Endothelial cell of umbilical vein (primary cell): ENCODE measurements around the gene RPL5. TPM values are rescaled to one million over a fixed set of nuclear protein-coding genes. Genes with fewer than 3 reads are reported as not detected.

Experiments
- BruUV-seq: library from RNA; stranded (reverse); fragments of 400-500 nt; replicated peaks from 2 replicates; lab custom pipeline; 2021; lab: Mats Ljungman, UMichigan
- CTCF ChIA-PET: fragments of 300-600, 350-600 bp; sonication (Branson Sonifier 250); formaldehyde crosslinking; loops from one replicate; lab custom pipeline; 2021; ENCODE audit warnings: antibody characterized with exemption, inconsistent platforms; lab: Charles Lee
- POLR2A ChIA-PET: fragments of 300-600, 350-600 bp; sonication (Branson Sonifier 250); formaldehyde crosslinking; loops from one replicate; lab custom pipeline; 2021; ENCODE audit warnings: antibody characterized with exemption, inconsistent platforms; lab: Charles Lee
- DNase-seq: peaks from one replicate; pipeline ENCODE4 v3.0.0-alpha.2; 2011; ENCODE audit warnings: low read depth, low spot score
- FAIRE-seq: peaks from 2 replicates; lab custom pipeline; 2011; peaks lifted over from hg19 to GRCh38; lab: Jason Lieb, UNC
- H2AFZ ChIP-seq: 2 replicates; pipeline ENCODE4 v1.6.0; 2012; ENCODE audit warnings: low read depth, low read length, control low read depth, inconsistent platforms
- H3K27ac ChIP-seq: 2 replicates; pipeline ENCODE4 v1.5.1; 2011; ENCODE audit warnings: low read depth, mild to moderate bottlenecking, control low read depth, low read length, moderate library complexity; ENCODE audit not compliant: insufficient read depth
- H3K27me3 ChIP-seq, 2 experiments: 2 replicates each; pipeline versions ENCODE4 v1.6.0 to v1.6.1; 2011; ENCODE audit warnings: low read length in 2 of 2, mixed read lengths in 1 of 2; ENCODE audit not compliant: control insufficient read depth in 2 of 2, insufficient read depth in 2 of 2
- H3K36me3 ChIP-seq, 2 experiments: 2 replicates in 1 of 2; 3 replicates in 1 of 2; pipeline ENCODE4 v1.5.1; 2011; ENCODE audit warnings: low read length in 2 of 2, mild to moderate bottlenecking in 1 of 2, moderate library complexity in 1 of 2; ENCODE audit not compliant: control insufficient read depth in 2 of 2, insufficient read depth in 2 of 2; ENCODE audit errors: extremely low read depth in 1 of 2
- H3K4me1 ChIP-seq: 3 replicates; pipeline ENCODE4 v1.5.1; 2011; ENCODE audit warnings: mild to moderate bottlenecking, low read length; ENCODE audit not compliant: control insufficient read depth, insufficient read depth; ENCODE audit errors: extremely low read depth
- H3K4me2 ChIP-seq: 2 replicates; pipeline ENCODE4 v1.6.1; 2011; ENCODE audit warnings: low read length, control low read depth, mixed read lengths; ENCODE audit not compliant: insufficient read depth
- H3K4me3 ChIP-seq, 3 experiments: fragments of 200-600 bp in 1 of 3; sonication (generic), shearing (Covaris generic) in 1 of 3; replicated peaks in 1 of 3; 2 replicates each; pipeline ENCODE4 v1.5.1; 2011 to 2016; ENCODE audit warnings: control low read depth in 3 of 3, low read length in 3 of 3, mild to moderate bottlenecking in 2 of 3, inconsistent platforms in 1 of 3, low read depth in 1 of 3, moderate library complexity in 1 of 3; ENCODE audit not compliant: insufficient read depth in 1 of 3
- H3K79me2 ChIP-seq: 2 replicates; pipeline ENCODE4 v1.6.0; 2012; ENCODE audit warnings: low read length, inconsistent platforms; ENCODE audit not compliant: control insufficient read depth, insufficient read depth
- H3K9ac ChIP-seq: replicated peaks from 2 replicates; pipeline ENCODE3; 2011; ENCODE audit warnings: low read length, control low read depth; ENCODE audit not compliant: insufficient read depth; ENCODE audit errors: extremely low read depth
- H3K9me1 ChIP-seq: replicated peaks from 3 replicates; pipeline ENCODE4 v1.6.0; 2011; ENCODE audit warnings: mild to moderate bottlenecking, low read length; ENCODE audit not compliant: control insufficient read depth, insufficient read depth; ENCODE audit errors: extremely low read depth
- H3K9me3 ChIP-seq: replicated peaks from 2 replicates; pipeline ENCODE4 v1.5.1; 2012; ENCODE audit warnings: low read length, inconsistent platforms; ENCODE audit not compliant: control insufficient read depth, insufficient read depth
- H4K20me1 ChIP-seq: replicated peaks from 2 replicates; pipeline ENCODE3; 2011; ENCODE audit warnings: mild to moderate bottlenecking, low read length; ENCODE audit not compliant: control insufficient read depth, insufficient read depth; ENCODE audit errors: extremely low read depth
- EZH2 ChIP-seq: IDR thresholded peaks from 2 replicates; pipeline ENCODE4 v1.6.1; 2012; ENCODE audit warnings: borderline replicate concordance, low read depth, mild to moderate bottlenecking, moderate library complexity, low read length, inconsistent platforms; ENCODE audit not compliant: severe bottlenecking
- FOS ChIP-seq: IDR thresholded peaks from 2 replicates; pipeline ENCODE4 v1.6.1; 2011; ENCODE audit warnings: mild to moderate bottlenecking, low read length, moderate library complexity, borderline replicate concordance; ENCODE audit not compliant: insufficient read depth
- GATA2 ChIP-seq: IDR thresholded peaks from 2 replicates; pipeline ENCODE4 v1.7.0; 2011; ENCODE audit warnings: low read depth, mild to moderate bottlenecking, moderate library complexity, mixed read lengths, low read length; ENCODE audit not compliant: insufficient read length, insufficient read depth
- JUN ChIP-seq: IDR thresholded peaks from 2 replicates; pipeline ENCODE4 v1.6.1; 2011; ENCODE audit warnings: borderline replicate concordance, low read depth; ENCODE audit not compliant: insufficient read length, insufficient read depth
- MYC ChIP-seq: IDR thresholded peaks from one replicate; pipeline ENCODE4 v1.6.1; 2011; ENCODE audit warnings: mild to moderate bottlenecking, low read depth, low read length
- POLR2A ChIP-seq: IDR thresholded peaks from 2 replicates; pipeline ENCODE4 v1.6.1; 2012; ENCODE audit warnings: low read depth, mild to moderate bottlenecking, control low read depth, low read length
- POLR2AphosphoS5 ChIP-seq: IDR thresholded peaks from 2 replicates; pipeline ENCODE4 v1.6.1; 2012; ENCODE audit warnings: low read depth, mild to moderate bottlenecking, control low read depth, low read length, moderate library complexity; ENCODE audit not compliant: insufficient read depth
- dilution Hi-C: fragments of 300-500 bp; cut with MboI; formaldehyde crosslinking; loops from one replicate; pipeline ENCODE4 v1.15.0; 2019; ENCODE audit warnings: low sequenced_read_pairs; ENCODE audit not compliant: extremely low pct_ligation_motif_present
- intact Hi-C: fragments of 100-400 bp; cut with micrococcal nuclease; formaldehyde crosslinking; loops from one replicate; pipeline ENCODE4 v1.10.0; 2022
- polyA plus RNA-seq, 4 experiments: library from polyadenylated mRNA; depleted of rRNA in 3 of 4; stranded (reverse) in 3 of 4; unstranded in 1 of 4; fragments of >200 nt; gene quantifications; 2 replicates each; pipeline versions ENCODE4 v1.2.1 to v1.2.3, GENCODE V29; 2011 to 2012; ENCODE audit warnings: missing spikeins in 1 of 4
- total RNA-seq: library from RNA; stranded (reverse); gene quantifications from 2 replicates; pipeline ENCODE4 v1.2.3, GENCODE V29; 2021
- TF ChIP-seq, protein P1 (sequence below): IDR thresholded peaks from 2 replicates; pipeline ENCODE4 v1.6.1; 2011; ENCODE audit not compliant: insufficient read depth, insufficient read length
- TF ChIP-seq, protein P2 (sequence below), 2 donors: IDR thresholded peaks; 1 replicate in 1 of 2; 2 replicates in 1 of 2; pipeline ENCODE4 v1.5.1; 2011; ENCODE audit warnings: low read length in 2 of 2, mild to moderate bottlenecking in 2 of 2, moderate library complexity in 2 of 2, control low read depth in 1 of 2, inconsistent platforms in 1 of 2, low read depth in 1 of 2; ENCODE audit not compliant: insufficient read depth in 1 of 2; ENCODE audit errors: extremely low read depth in 1 of 2

Gene RPL5
- total and polyA plus RNA-seq, 2 donors (not counting 3 experiments of a cell fraction or from before 2014, with no cell fraction given) = 1,109 to 1,237 TPM

DNA sequence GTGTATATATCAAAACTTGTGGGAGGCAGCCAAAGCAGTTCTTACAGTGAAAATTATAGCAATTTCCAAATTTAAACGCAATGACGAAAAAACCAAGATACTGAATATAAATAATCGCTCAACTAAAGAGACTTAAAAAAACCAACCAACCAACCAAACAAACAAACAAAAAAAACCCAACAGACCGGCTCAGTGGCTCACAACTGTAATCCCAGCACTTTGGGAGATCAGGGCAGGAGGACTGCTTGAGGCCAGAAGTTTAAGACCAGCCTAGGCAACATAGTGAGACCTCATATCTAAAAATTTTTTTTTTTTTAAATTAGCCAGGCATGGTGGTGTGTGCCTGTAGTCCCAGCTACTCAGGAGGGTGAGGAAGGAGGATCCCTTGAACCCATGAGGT is 23.4 kb downstream of the RPL5 start:
- TF ChIP-seq EZH2 (no peak), FOS (no peak), MYC (no peak), POLR2A (no peak), JUN (no peak), GATA2 (no peak), POLR2AphosphoS5 (no peak)
- TF ChIP-seq, protein P1, sequence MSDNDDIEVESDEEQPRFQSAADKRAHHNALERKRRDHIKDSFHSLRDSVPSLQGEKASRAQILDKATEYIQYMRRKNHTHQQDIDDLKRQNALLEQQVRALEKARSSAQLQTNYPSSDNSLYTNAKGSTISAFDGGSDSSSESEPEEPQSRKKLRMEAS = no peak
- TF ChIP-seq, protein P2, sequence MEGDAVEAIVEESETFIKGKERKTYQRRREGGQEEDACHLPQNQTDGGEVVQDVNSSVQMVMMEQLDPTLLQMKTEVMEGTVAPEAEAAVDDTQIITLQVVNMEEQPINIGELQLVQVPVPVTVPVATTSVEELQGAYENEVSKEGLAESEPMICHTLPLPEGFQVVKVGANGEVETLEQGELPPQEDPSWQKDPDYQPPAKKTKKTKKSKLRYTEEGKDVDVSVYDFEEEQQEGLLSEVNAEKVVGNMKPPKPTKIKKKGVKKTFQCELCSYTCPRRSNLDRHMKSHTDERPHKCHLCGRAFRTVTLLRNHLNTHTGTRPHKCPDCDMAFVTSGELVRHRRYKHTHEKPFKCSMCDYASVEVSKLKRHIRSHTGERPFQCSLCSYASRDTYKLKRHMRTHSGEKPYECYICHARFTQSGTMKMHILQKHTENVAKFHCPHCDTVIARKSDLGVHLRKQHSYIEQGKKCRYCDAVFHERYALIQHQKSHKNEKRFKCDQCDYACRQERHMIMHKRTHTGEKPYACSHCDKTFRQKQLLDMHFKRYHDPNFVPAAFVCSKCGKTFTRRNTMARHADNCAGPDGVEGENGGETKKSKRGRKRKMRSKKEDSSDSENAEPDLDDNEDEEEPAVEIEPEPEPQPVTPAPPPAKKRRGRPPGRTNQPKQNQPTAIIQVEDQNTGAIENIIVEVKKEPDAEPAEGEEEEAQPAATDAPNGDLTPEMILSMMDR (IDR thresholded peaks at IDR 0.05; ENCODE audit: extremely low read depth in 1 of 2, insufficient read depth in 1 of 2, low read depth in 1 of 2, low read length in 2 of 2) = no peak
- Histone ChIP-seq H3K27me3 (peaks cover 2 to 6% of the 10 kb centered on the region in 2 experiments), H2AFZ (no peak overlapping the region), H3K9me3 (no peaks in the 10 kb centered on the region), H3K79me2 (no peaks in the 10 kb centered on the region), H3K36me3 (no peaks in the 10 kb centered on the region), H3K9ac (no peak overlapping the region), H3K4me2 (no peak overlapping the region), H3K4me1 (no peaks in the 10 kb centered on the region), H3K4me3 (no peak overlapping the region), H3K9me1 (no peaks in the 10 kb centered on the region), H4K20me1 (no peaks in the 10 kb centered on the region), H3K27ac (no peak overlapping the region)
- no peak for DNase-seq
- BruUV-seq = no TSS peak
- FAIRE-seq = no peak
- CTCF ChIA-PET = interaction anchor here (1.0 to 11.4 kb wide), 2 partner anchors 138 to 207 kb away, joined by 3 to 257 read pairs; no protein-coding TSS in a partner anchor
- POLR2A ChIA-PET = no interaction called here
- dilution Hi-C loops = no loop called here
- intact Hi-C loops = no loop called here
